Ectodermal cell (in vitro differentiated cells): ENCODE measurements around the gene CTDSP2.

Source experiments
- H3K27ac ChIP-seq: 2 replicates; pipeline ENCODE4 v1.7.0; 2013; ENCODE audit warnings: mild to moderate bottlenecking, low read depth, low read length; ENCODE audit not compliant: insufficient read depth, poor library complexity, severe bottlenecking
- H3K27me3 ChIP-seq: 2 replicates; pipeline ENCODE4 v1.7.0; 2013; ENCODE audit warnings: mild to moderate bottlenecking, low read length; ENCODE audit not compliant: insufficient read depth, control insufficient read depth, poor library complexity, severe bottlenecking
- H3K36me3 ChIP-seq: one replicate; pipeline ENCODE4 v1.7.0; 2013; ENCODE audit warnings: low read length; ENCODE audit not compliant: control insufficient read depth, insufficient read depth
- H3K4me1 ChIP-seq: one replicate; pipeline ENCODE4 v1.7.0; 2013; ENCODE audit warnings: low read length; ENCODE audit not compliant: control insufficient read depth, insufficient read depth
- H3K4me3 ChIP-seq: 2 replicates; pipeline ENCODE4 v1.7.0; 2013; ENCODE audit warnings: low read depth, low read length, control low read depth; ENCODE audit not compliant: insufficient read depth
- H3K9me3 ChIP-seq: 2 replicates; pipeline ENCODE4 v1.7.0; 2013; ENCODE audit warnings: mild to moderate bottlenecking, low read length, moderate library complexity; ENCODE audit not compliant: control insufficient read depth
- WGBS, 2 experiments: methylation state at CpG; one replicate each; pipeline ENCODE4 v1.1.7; 2013; ENCODE audit warnings: missing lambda C conversion rate in 2 of 2; 5-methylcytosine and 5-hydroxymethylcytosine counted together

Gene CTDSP2

GRCh38 chr12:57816001-57816854, 30.3 kb downstream of the CTDSP2 start:
- Histone ChIP-seq H3K27me3 (no peaks in the 10 kb centered on the region), H3K27ac (no peak overlapping the region), H3K4me3 (no peak overlapping the region), H3K36me3 (no peaks in the 10 kb centered on the region), H3K4me1 (no peaks in the 10 kb centered on the region), H3K9me3 (no peaks in the 10 kb centered on the region)
- WGBS, 2 experiments, result 92 to 94% methylated on average over 3 of the region's 3 CpGs

- Histone ChIP-seq H3K9me3 (no peaks in the 10 kb centered on the region), H3K27me3 (no peaks in the 10 kb centered on the region), H3K36me3 (no peaks in the 10 kb centered on the region), H3K27ac (no peak overlapping the region), H3K4me3 (no peak overlapping the region), H3K4me1 (no peaks in the 10 kb centered on the region)
- 78 to 80% methylated on average over 13 of the region's 13 CpGs for WGBS, 2 experiments
Measured at GRCh38 chr12:57815177-57816000, 31.1 kb downstream of the CTDSP2 start.

GRCh38 chr12:57813971-57814772, 32.4 kb downstream of the CTDSP2 start:
- Histone ChIP-seq H3K27me3 (no peaks in the 10 kb centered on the region), H3K4me3 (no peak overlapping the region), H3K27ac (no peak overlapping the region), H3K4me1 (no peaks in the 10 kb centered on the region), H3K36me3 (no peaks in the 10 kb centered on the region), H3K9me3 (no peaks in the 10 kb centered on the region)
- WGBS, 2 experiments, result 91 to 93% methylated on average over 11 to 17 of the region's 17 CpGs

GRCh38 chr12:57813111-57813970, 33.2 kb downstream of the CTDSP2 start:
- WGBS, 2 experiments, result 89 to 94% methylated on average over 14 of the region's 14 CpGs
- H3K36me3 ChIP-seq, result no peaks in the 10 kb centered on the region
- H3K4me3 ChIP-seq, result no peak overlapping the region
- no peak overlapping the region for H3K27ac ChIP-seq
- no peaks in the 10 kb centered on the region for H3K9me3 ChIP-seq
- no peaks in the 10 kb centered on the region for H3K4me1 ChIP-seq
- H3K27me3 ChIP-seq, result no peaks in the 10 kb centered on the region

- 85 to 92% methylated on average over 10 of the region's 10 CpGs for WGBS, 2 experiments
- no peak overlapping the region for H3K4me3 ChIP-seq
- no peaks in the 10 kb centered on the region for H3K36me3 ChIP-seq
Measured at GRCh38 chr12:57811028-57811755, 35.3 kb downstream of the CTDSP2 start.

GRCh38 chr12:57810450-57810849, 36.1 kb downstream of the CTDSP2 start:
- H3K9me3 ChIP-seq, result no peaks in the 10 kb centered on the region
- no peak overlapping the region for H3K4me3 ChIP-seq
- H3K27ac ChIP-seq, result no peak overlapping the region
- no peaks in the 10 kb centered on the region for H3K4me1 ChIP-seq
- 94 to 95% methylated on average over 5 of the region's 5 CpGs for WGBS, 2 experiments
- no peaks in the 10 kb centered on the region for H3K27me3 ChIP-seq
- H3K36me3 ChIP-seq, result no peaks in the 10 kb centered on the region

More at GRCh38 chr12:57811028-57811755, 35.3 kb downstream of the CTDSP2 start:
- Histone ChIP-seq H3K27me3 (no peaks in the 10 kb centered on the region), H3K27ac (no peak overlapping the region), H3K9me3 (no peaks in the 10 kb centered on the region), H3K4me1 (no peaks in the 10 kb centered on the region)

GRCh38 chr12:57809425-57809824, 37.1 kb downstream of the CTDSP2 start:
- H3K4me3 ChIP-seq, result no peak overlapping the region
- WGBS, 2 experiments, result 89 to 95% methylated on average over 3 of the region's 3 CpGs
- no peaks in the 10 kb centered on the region for H3K36me3 ChIP-seq
- H3K27ac ChIP-seq, result no peak overlapping the region
- H3K27me3 ChIP-seq, result no peaks in the 10 kb centered on the region
- no peaks in the 10 kb centered on the region for H3K9me3 ChIP-seq
- H3K4me1 ChIP-seq, result no peaks in the 10 kb centered on the region

- Histone ChIP-seq H3K27me3 (no peaks in the 10 kb centered on the region), H3K9me3 (no peaks in the 10 kb centered on the region), H3K4me3 (no peak overlapping the region), H3K36me3 (no peaks in the 10 kb centered on the region), H3K27ac (no peak overlapping the region), H3K4me1 (no peaks in the 10 kb centered on the region)
- 93 to 94% methylated on average over 5 of the region's 5 CpGs for WGBS, 2 experiments
Measured at GRCh38 chr12:57808351-57808750, 38.2 kb downstream of the CTDSP2 start.

- Histone ChIP-seq H3K36me3 (no peaks in the 10 kb centered on the region), H3K27ac (no peak overlapping the region), H3K4me3 (no peak overlapping the region), H3K4me1 (no peaks in the 10 kb centered on the region), H3K27me3 (no peaks in the 10 kb centered on the region), H3K9me3 (no peaks in the 10 kb centered on the region)
- WGBS, 2 experiments, result 91 to 93% methylated on average over 9 of the region's 9 CpGs
Measured at GRCh38 chr12:57807285-57807684, 39.2 kb downstream of the CTDSP2 start.
